Activated CD4-positive, alpha-beta memory T cell treated with anti-CD3 and anti-CD28 coated beads, Interleukin-2, amount 10 ng/mL, durations not matched to agents 7 days and 5 days (primary cell): Measurements from ENCODE around the gene USP3. TPM values are rescaled to one million over a fixed set of nuclear protein-coding genes. Genes with fewer than 3 reads are reported as not detected.

Experiments used
- CTCF ChIA-PET: fragments of 350-600 bp; sonication (Branson Sonifier 250); formaldehyde crosslinking; loops from one replicate; lab custom pipeline; 2021; ENCODE audit warnings: antibody characterized with exemption, inconsistent platforms; lab: Charles Lee
- POLR2A ChIA-PET: fragments of 350-600 bp; sonication (Branson Sonifier 250); formaldehyde crosslinking; loops from one replicate; lab custom pipeline; 2021; ENCODE audit warnings: antibody characterized with exemption; lab: Charles Lee
- DNase-seq: peaks from one replicate; pipeline ENCODE4 v3.0.0-alpha.2; 2020
- H3K27ac Mint-ChIP-seq: one replicate; pipeline ENCODE4 v1.8.0; 2021; ENCODE audit warnings: mild to moderate bottlenecking, mixed read lengths
- H3K27me3 Mint-ChIP-seq: one replicate; pipeline ENCODE4 v1.8.0; 2021; ENCODE audit warnings: mixed read lengths
- H3K36me3 Mint-ChIP-seq: one replicate; pipeline ENCODE4 v1.8.0; 2021; ENCODE audit warnings: low read depth, mixed read lengths
- H3K4me1 Mint-ChIP-seq: one replicate; pipeline ENCODE4 v1.8.0; 2021; ENCODE audit warnings: mixed read lengths
- H3K4me3 Mint-ChIP-seq: one replicate; pipeline ENCODE4 v1.8.0; 2021; ENCODE audit warnings: mild to moderate bottlenecking, mixed read lengths
- H3K9me3 Mint-ChIP-seq: one replicate; pipeline ENCODE4 v1.8.0; 2021; ENCODE audit warnings: mixed read lengths
- total RNA-seq, 2 experiments: library from RNA; stranded (reverse); gene quantifications; one replicate each; pipeline ENCODE4 v1.2.3, GENCODE V29; 2021

Gene USP3
- total RNA-seq, 2 experiments from 2014 or later: 67.9 to 68.7 TPM

GRCh38 chr15:63636518-63637061 is 132.2 kb downstream of the USP3 start:
- CTCF ChIA-PET: no interaction called here
- H3K4me1 Mint-ChIP-seq: peaks cover 9% of the 10 kb centered on the region
- DNase-seq: no peak

GRCh38 chr15:63638839-63639238 is 134.4 kb downstream of the USP3 start:
- ChIA-PET POLR2A (no interaction called here), CTCF (no interaction called here)
- Mint-ChIP-seq H3K27ac (no peak overlapping the region), H3K27me3 (no peaks in the 10 kb centered on the region), H3K4me1 (peaks cover 9% of the 10 kb centered on the region), H3K9me3 (no peaks in the 10 kb centered on the region), H3K36me3 (peaks cover 56% of the 10 kb centered on the region), H3K4me3 (no peak overlapping the region)
- DNase-seq: no peak

More at GRCh38 chr15:63636518-63637061, 132.2 kb downstream of the USP3 start:
- no peaks in the 10 kb centered on the region for H3K27me3 Mint-ChIP-seq
- H3K9me3 Mint-ChIP-seq: no peaks in the 10 kb centered on the region
- POLR2A ChIA-PET: interaction anchor here (0.8 kb wide), 1 partner anchor 131 kb away, joined by 3 read pairs; no protein-coding TSS in a partner anchor
- peaks cover 65% of the 10 kb centered on the region for H3K36me3 Mint-ChIP-seq
- no peak overlapping the region for H3K4me3 Mint-ChIP-seq
- H3K27ac Mint-ChIP-seq: no peak overlapping the region

- Mint-ChIP-seq H3K27me3 (no peaks in the 10 kb centered on the region), H3K36me3 (peaks cover 54% of the 10 kb centered on the region), H3K4me3 (no peak overlapping the region), H3K9me3 (no peaks in the 10 kb centered on the region), H3K27ac (no peak overlapping the region), H3K4me1 (peaks cover 9% of the 10 kb centered on the region)
- ChIA-PET CTCF (interaction anchor here (1.2 to 1.8 kb wide), 3 partner anchors 9 to 428 kb away, joined by 3 to 5 read pairs (median 5); no protein-coding TSS in a partner anchor), POLR2A (no interaction called here)
- DNase-seq: no peak
These were observed 135.8 kb downstream of the USP3 start for GRCh38 chr15:63640146-63640545.

Other genes starting within 250 kb of the USP3 start
- 10 to 100 TPM; 10.1 to 10.6 TPM for gene APH1B, start 227.0 kb upstream of the USP3 start, total RNA-seq
- under 1 TPM in 1 of 2 experiments, not detected in 1; 0.20 TPM for gene CA12, start 122.7 kb upstream of the USP3 start, total RNA-seq
- gene FBXL22, start 92.8 kb downstream of the USP3 start, total RNA-seq: 1 to 10 TPM in 1 of 2 experiments, under 1 TPM in 1; 0.28 to 1.0 TPM